ENCODE results near the gene L3MBTL2. TPM values are rescaled to one million over a fixed set of nuclear protein-coding genes. Genes with fewer than 3 reads are reported as not detected.

L3MBTL2 gene
- total RNA-seq, 2 experiments from 2014 or later: 23.3 to 33.4 TPM

- POLR2A ChIA-PET: no interaction called here
- no TSS peak for BruUV-seq (replicated peaks)
- no peak overlapping the region for H3K4me2 ChIP-seq (ENCODE audit: low read length)
- no peak for DNase-seq (ENCODE audit: low spot score)
- CTCF ChIA-PET (ENCODE audit: unreplicated experiment): no interaction called here
- H3K4me1 ChIP-seq (ENCODE audit: insufficient read depth, low read length, poor library complexity, severe bottlenecking): no peaks in the 10 kb centered on the region
- H2AFZ ChIP-seq (ENCODE audit: low read length): no peak overlapping the region
- intact Hi-C loops (cut with micrococcal nuclease; ENCODE audit: unreplicated experiment): no loop called here
- H3K4me3 ChIP-seq (ENCODE audit: low read depth, low read length, poor library complexity, severe bottlenecking): no peak overlapping the region
- H3K79me2 ChIP-seq (ENCODE audit: insufficient read depth, low read depth, low read length): no peaks in the 10 kb centered on the region
- no peak overlapping the region for H3K27ac ChIP-seq (ENCODE audit: low read depth, low read length, poor library complexity, severe bottlenecking)
- no peaks in the 10 kb centered on the region for H3K9me2 ChIP-seq (ENCODE audit: insufficient read depth, low read length)
- H3K36me3 ChIP-seq (ENCODE audit: insufficient read depth, low read length): peaks cover 95% of the 10 kb centered on the region
- H4K20me1 ChIP-seq (ENCODE audit: insufficient read depth, low read length): peaks cover 3% of the 10 kb centered on the region; the same call in 1 of the 2 replicates
- H3K9me3 ChIP-seq (ENCODE audit: low read length): no peaks in the 10 kb centered on the region
- TF ChIP-seq EZH2phosphoT487 (IDR thresholded peaks at IDR 0.05; ENCODE audit: borderline replicate concordance, low read depth, low read length) (no peak), CTCF (conservative IDR thresholded peaks at IDR 0.05; ENCODE audit: low read length) (no peak)
Observed at GRCh38 chr22:41169157-41169556, 36.0 kb upstream of the L3MBTL2 start.

GRCh38 chr22:41171996-41172395, 33.1 kb upstream of the L3MBTL2 start:
- no peak overlapping the region for H3K4me3 ChIP-seq (ENCODE audit: low read depth, low read length, poor library complexity, severe bottlenecking)
- H3K4me2 ChIP-seq (ENCODE audit: low read length): no peak overlapping the region
- H3K9me2 ChIP-seq (ENCODE audit: insufficient read depth, low read length): no peaks in the 10 kb centered on the region
- CTCF ChIA-PET (ENCODE audit: unreplicated experiment): no interaction called here
- TF ChIP-seq CTCF (conservative IDR thresholded peaks at IDR 0.05; ENCODE audit: low read length) (no peak), EZH2phosphoT487 (IDR thresholded peaks at IDR 0.05; ENCODE audit: borderline replicate concordance, low read depth, low read length) (no peak)
- H3K4me1 ChIP-seq (ENCODE audit: insufficient read depth, low read length, poor library complexity, severe bottlenecking): peaks cover 5% of the 10 kb centered on the region
- no peaks in the 10 kb centered on the region for H3K79me2 ChIP-seq (ENCODE audit: insufficient read depth, low read depth, low read length)
- H3K36me3 ChIP-seq (ENCODE audit: insufficient read depth, low read length): peaks cover 96% of the 10 kb centered on the region
- no peak overlapping the region for H2AFZ ChIP-seq (ENCODE audit: low read length)
- DNase-seq (ENCODE audit: low spot score): no peak
- no TSS peak for BruUV-seq (replicated peaks)
- H3K9me3 ChIP-seq (ENCODE audit: low read length): no peaks in the 10 kb centered on the region
- no peak overlapping the region for H3K27ac ChIP-seq (ENCODE audit: low read depth, low read length, poor library complexity, severe bottlenecking)
- H4K20me1 ChIP-seq (ENCODE audit: insufficient read depth, low read length): peaks cover 3% of the 10 kb centered on the region; the same call in 1 of the 2 replicates
- POLR2A ChIA-PET: interaction anchor here (0.6 kb wide), 2 partner anchors 17 to 85 kb away, joined by 3 to 7 read pairs; no protein-coding TSS in a partner anchor
- intact Hi-C loops (cut with micrococcal nuclease; ENCODE audit: unreplicated experiment): no loop called here

GRCh38 chr22:41175546-41175945, 29.6 kb upstream of the L3MBTL2 start:
- Histone ChIP-seq H4K20me1 (ENCODE audit: insufficient read depth, low read length) (no peaks in the 10 kb centered on the region), H3K9me3 (ENCODE audit: low read length) (no peaks in the 10 kb centered on the region), H3K4me1 (ENCODE audit: insufficient read depth, low read length, poor library complexity, severe bottlenecking) (peaks cover 5% of the 10 kb centered on the region), H2AFZ (ENCODE audit: low read length) (no peak overlapping the region), H3K27ac (ENCODE audit: low read depth, low read length, poor library complexity, severe bottlenecking) (no peak overlapping the region), H3K9me2 (ENCODE audit: insufficient read depth, low read length) (no peaks in the 10 kb centered on the region), H3K4me2 (ENCODE audit: low read length) (no peak overlapping the region), H3K4me3 (ENCODE audit: low read depth, low read length, poor library complexity, severe bottlenecking) (no peak overlapping the region), H3K79me2 (ENCODE audit: insufficient read depth, low read depth, low read length) (no peaks in the 10 kb centered on the region), H3K36me3 (ENCODE audit: insufficient read depth, low read length) (peaks cover 98% of the 10 kb centered on the region)
- no peak for TF ChIP-seq EZH2phosphoT487 (IDR thresholded peaks at IDR 0.05; ENCODE audit: borderline replicate concordance, low read depth, low read length)
- TF ChIP-seq CTCF (conservative IDR thresholded peaks at IDR 0.05; ENCODE audit: low read length): no peak
- intact Hi-C loops (cut with micrococcal nuclease; ENCODE audit: unreplicated experiment): no loop called here
- no peak for DNase-seq (ENCODE audit: low spot score)
- BruUV-seq (replicated peaks): no TSS peak
- POLR2A ChIA-PET: no interaction called here
- CTCF ChIA-PET (ENCODE audit: unreplicated experiment): no interaction called here

Measured in OCI-LY7 (cell line).